ENCODE measurements around the gene GPRIN1.

GRCh38 chr5:176631383-176632200 is 21.6 kb upstream of the GPRIN1 start:
- no peak for TF ChIP-seq CTCF (conservative IDR thresholded peaks at IDR 0.05 in 1 of 2, IDR thresholded peaks at IDR 0.05 in 1 of 2; ENCODE audit: extremely low read depth in 1 of 2, insufficient read depth in 1 of 2, low read depth in 1 of 2, low read length in 2 of 2)
- TF ChIP-seq EZH2 (IDR thresholded peaks at IDR 0.05; ENCODE audit: borderline replicate concordance, low read length), result no peak

Measured in mammary epithelial cell (primary cell).